GM12878 (cell line): ENCODE results near the gene EFTUD2. TPM values are rescaled to one million over a fixed set of nuclear protein-coding genes. Genes with fewer than 3 reads are reported as not detected.

Experiments used
- ATAC-seq: fragments of 200-7000 bp; cut with Tn5 transposase; 3 replicates; pipeline ENCODE4 v1.9.1; 2020; ENCODE audit warnings: mild to moderate bottlenecking, moderate library complexity
- BruUV-seq: library from RNA; stranded (reverse); fragments of 400-500 nt; replicated peaks from 2 replicates; lab custom pipeline; 2021; lab: Mats Ljungman, UMichigan
- CTCF ChIA-PET: fragments of 300-600 bp; sonication (Branson Sonifier 250); formaldehyde crosslinking; extraction: SDS; loops from one replicate; lab custom pipeline; 2021; ENCODE audit warnings: inconsistent platforms; lab: Yijun Ruan, JAX
- POLR2A ChIA-PET: fragments of 350-600 bp; formaldehyde crosslinking; extraction: SDS; loops from one replicate; lab custom pipeline; 2021; ENCODE audit warnings: inconsistent platforms; lab: Charles Lee
- RAD21 ChIA-PET: fragments of 300-600 bp; sonication (Branson Sonifier 250); formaldehyde crosslinking; loops from one replicate; lab custom pipeline; 2023; ENCODE audit warnings: antibody characterized with exemption; ENCODE audit not compliant: unreplicated experiment; lab: Charles Lee
- SMC1A ChIA-PET: fragments of 300-600 bp; sonication (Branson Sonifier 250); formaldehyde crosslinking; loops from one replicate; lab custom pipeline; 2023; ENCODE audit not compliant: unreplicated experiment, uncharacterized antibody; lab: Charles Lee
- DNase-seq: peaks from one replicate; pipeline ENCODE4 v3.0.0-alpha.2; 2011; ENCODE audit warnings: low read depth, low spot score
- FAIRE-seq: peaks from 3 replicates; lab custom pipeline; 2011; peaks lifted over from hg19 to GRCh38; lab: Jason Lieb, UNC
- H2AFZ ChIP-seq: 2 replicates; pipeline ENCODE4 v1.6.0; 2011; ENCODE audit warnings: low read depth, low read length, control low read depth; ENCODE audit not compliant: control insufficient read depth
- H3K27ac ChIP-seq: 2 replicates; pipeline ENCODE4 v1.5.1; 2011; ENCODE audit warnings: control low read depth; ENCODE audit not compliant: control insufficient read depth, insufficient read depth
- H3K27me3 ChIP-seq, 2 experiments: replicated peaks in 1 of 2; 2 replicates each; pipeline versions ENCODE4 v1.6.0 to v1.6.1; 2011; ENCODE audit warnings: low read length in 1 of 2; ENCODE audit not compliant: control insufficient read depth in 2 of 2, insufficient read depth in 2 of 2
- H3K36me3 ChIP-seq, 2 experiments: 2 replicates each; pipeline ENCODE4 v1.5.1; 2011; ENCODE audit warnings: low read length in 1 of 2; ENCODE audit not compliant: control insufficient read depth in 2 of 2, insufficient read depth in 2 of 2
- H3K4me1 ChIP-seq: 2 replicates; pipeline ENCODE4 v1.6.1; 2011; ENCODE audit warnings: mild to moderate bottlenecking, low read length, moderate library complexity, mixed read lengths; ENCODE audit not compliant: control insufficient read depth, insufficient read depth
- H3K4me2 ChIP-seq: 2 replicates; pipeline ENCODE4 v1.6.0; 2011; ENCODE audit warnings: control low read depth; ENCODE audit not compliant: control insufficient read depth, insufficient read depth
- H3K4me3 ChIP-seq: fragments of 200-600 bp; sonication (generic); 2 replicates; pipeline ENCODE4 v1.5.1; 2016
- H3K79me2 ChIP-seq: 2 replicates; pipeline ENCODE4 v1.6.0; 2011; ENCODE audit warnings: low read length; ENCODE audit not compliant: control insufficient read depth, insufficient read depth
- H3K9ac ChIP-seq: 2 replicates; pipeline ENCODE4 v1.8.0; 2011; ENCODE audit warnings: low read length, control low read depth, mixed read lengths; ENCODE audit not compliant: control insufficient read depth, insufficient read depth
- H3K9me3 ChIP-seq: replicated peaks from 3 replicates; pipeline ENCODE4 v1.5.1; 2011; ENCODE audit warnings: mild to moderate bottlenecking, low read length; ENCODE audit not compliant: control insufficient read depth, insufficient read depth
- H4K20me1 ChIP-seq: 2 replicates; pipeline ENCODE4 v1.6.0; 2011; ENCODE audit not compliant: control insufficient read depth, insufficient read depth
- CEBPB ChIP-seq, 2 experiments: fragments of 150-350 bp in 1 of 2; IDR thresholded peaks; 2 replicates each; pipeline ENCODE4 v1.6.1; 2012 to 2014; ENCODE audit warnings: low read depth in 2 of 2, low read length in 2 of 2, borderline replicate concordance in 1 of 2, inconsistent platforms in 1 of 2
- EZH2 ChIP-seq: IDR thresholded peaks from 2 replicates; pipeline ENCODE4 v1.6.1; 2012; ENCODE audit warnings: low read depth, mild to moderate bottlenecking, control low read depth, inconsistent platforms, low read length, borderline replicate concordance; ENCODE audit not compliant: control insufficient read depth
- GABPA ChIP-seq: IDR thresholded peaks from 2 replicates; pipeline ENCODE4 v1.6.1; 2014; ENCODE audit warnings: antibody characterized with exemption, low read depth, mild to moderate bottlenecking, inconsistent platforms
- NFIC ChIP-seq: IDR thresholded peaks from 2 replicates; pipeline ENCODE4 v1.6.1; 2012; ENCODE audit warnings: low read depth, mild to moderate bottlenecking, inconsistent platforms, low read length, moderate library complexity
- NFXL1 ChIP-seq: fragments of 450-650 bp; IDR thresholded peaks from 2 replicates; pipeline ENCODE4 v1.6.1; 2017; ENCODE audit warnings: antibody characterized with exemption, mild to moderate bottlenecking, borderline replicate concordance
- NFYA ChIP-seq: IDR thresholded peaks from 2 replicates; pipeline ENCODE4 v1.6.1; 2011; ENCODE audit warnings: low read depth, mild to moderate bottlenecking, low read length, improper control_type of control experiment, borderline replicate concordance
- NR2F1 ChIP-seq: fragments of 450-650 bp; conservative IDR thresholded peaks from 2 replicates; pipeline ENCODE4 v1.6.1; 2017; ENCODE audit warnings: mild to moderate bottlenecking
- PML ChIP-seq: IDR thresholded peaks from 2 replicates; pipeline ENCODE4 v1.6.1; 2012; ENCODE audit warnings: low read length, inconsistent platforms
- REST ChIP-seq: IDR thresholded peaks from 2 replicates; pipeline ENCODE4 v1.6.1; 2012; ENCODE audit warnings: mild to moderate bottlenecking, low read depth, low read length
- SPI1 ChIP-seq: IDR thresholded peaks from 2 replicates; pipeline ENCODE4 v1.6.1; 2011; ENCODE audit warnings: low read depth, mild to moderate bottlenecking, low read length, moderate library complexity, borderline replicate concordance; ENCODE audit not compliant: insufficient read depth
- SUZ12 ChIP-seq: fragments of 200-600 bp; sonication (generic); IDR thresholded peaks from one replicate; pipeline ENCODE4 v1.6.1; 2018; ENCODE audit warnings: antibody characterized with exemption, mild to moderate bottlenecking; ENCODE audit not compliant: unreplicated experiment
- TAF1 ChIP-seq: IDR thresholded peaks from 2 replicates; pipeline ENCODE4 v1.6.1; 2011; ENCODE audit warnings: mild to moderate bottlenecking, low read depth, low read length, borderline replicate concordance
- ZNF207 ChIP-seq: fragments of 450-650 bp; IDR thresholded peaks from 2 replicates; pipeline ENCODE4 v1.6.1; 2014; ENCODE audit warnings: antibody characterized with exemption, mild to moderate bottlenecking, borderline replicate concordance
- WGBS: methylation state at CpG from one replicate; pipeline ENCODE4 v1.1.6; 2016; ENCODE audit warnings: low lambda C conversion rate; ENCODE audit not compliant: insufficient replicate concordance, insufficient coverage; ENCODE audit errors: missing lambda C conversion rate; 5-methylcytosine and 5-hydroxymethylcytosine counted together
- in situ Hi-C: fragments of 300-500 bp; cut with MboI; formaldehyde crosslinking; loops from 9 replicates; pipeline ENCODE4 v1.14.3; 2018; ENCODE audit warnings: mixed read lengths
- intact Hi-C: fragments of 100-400 bp; cut with micrococcal nuclease; formaldehyde crosslinking; loops from one replicate; pipeline ENCODE4 v1.14.2; 2022; ENCODE audit not compliant: unreplicated experiment
- polyA plus RNA-seq, 11 experiments: library from polyadenylated mRNA; depleted of rRNA in 4 of 11; unstranded in 6 of 11; stranded (reverse) in 5 of 11; fragments of >200 nt; fragmentation: Nextera tagmentation in 4 of 11; fragmentation: Illumina TruSeq in 1 of 11; extraction: Ambion mirVana in 4 of 11; extraction: Trizol in 1 of 11; gene quantifications; 1 replicate in 1 of 11; 2 replicates in 10 of 11; pipeline versions ENCODE4 v1.2.1 to v1.2.3, GENCODE V29; 2011 to 2016; ENCODE audit warnings: inconsistent platforms in 2 of 11, missing spikeins in 2 of 11, low read depth in 1 of 11
- total RNA-seq, 4 experiments: library from RNA; depleted of rRNA in 3 of 4; stranded (reverse); fragments of >200 nt in 3 of 4; fragmentation: Illumina TruSeq in 1 of 4; extraction: Trizol in 1 of 4; gene quantifications; 2 replicates each; pipeline versions ENCODE4 v1.2.1 to v1.2.3, GENCODE V29; 2013 to 2021
- TF ChIP-seq, protein P1 (sequence below), 3 experiments: IDR thresholded peaks in 2 of 3; conservative IDR thresholded peaks in 1 of 3; 2 replicates each; pipeline ENCODE4 v1.5.1; 2011; ENCODE audit warnings: low read depth in 3 of 3, low read length in 3 of 3, mild to moderate bottlenecking in 3 of 3, control low read depth in 2 of 3, moderate library complexity in 2 of 3, inconsistent platforms in 1 of 3, mixed read lengths in 1 of 3; ENCODE audit not compliant: control insufficient read depth in 2 of 3, insufficient read depth in 1 of 3; ENCODE audit errors: extremely low read depth in 1 of 3
- TF ChIP-seq, protein P2 (sequence below): fragments of 450-650 bp; conservative IDR thresholded peaks from 2 replicates; pipeline ENCODE4 v1.6.1; 2017; ENCODE audit warnings: mild to moderate bottlenecking, moderate library complexity

EFTUD2 gene
- total and polyA plus RNA-seq, 10 of the 15 experiments (the other 5 are each of a cell fraction or from before 2014, with no cell fraction given), result 33.0 to 198 (median 126) TPM

- TF ChIP-seq, protein P1, sequence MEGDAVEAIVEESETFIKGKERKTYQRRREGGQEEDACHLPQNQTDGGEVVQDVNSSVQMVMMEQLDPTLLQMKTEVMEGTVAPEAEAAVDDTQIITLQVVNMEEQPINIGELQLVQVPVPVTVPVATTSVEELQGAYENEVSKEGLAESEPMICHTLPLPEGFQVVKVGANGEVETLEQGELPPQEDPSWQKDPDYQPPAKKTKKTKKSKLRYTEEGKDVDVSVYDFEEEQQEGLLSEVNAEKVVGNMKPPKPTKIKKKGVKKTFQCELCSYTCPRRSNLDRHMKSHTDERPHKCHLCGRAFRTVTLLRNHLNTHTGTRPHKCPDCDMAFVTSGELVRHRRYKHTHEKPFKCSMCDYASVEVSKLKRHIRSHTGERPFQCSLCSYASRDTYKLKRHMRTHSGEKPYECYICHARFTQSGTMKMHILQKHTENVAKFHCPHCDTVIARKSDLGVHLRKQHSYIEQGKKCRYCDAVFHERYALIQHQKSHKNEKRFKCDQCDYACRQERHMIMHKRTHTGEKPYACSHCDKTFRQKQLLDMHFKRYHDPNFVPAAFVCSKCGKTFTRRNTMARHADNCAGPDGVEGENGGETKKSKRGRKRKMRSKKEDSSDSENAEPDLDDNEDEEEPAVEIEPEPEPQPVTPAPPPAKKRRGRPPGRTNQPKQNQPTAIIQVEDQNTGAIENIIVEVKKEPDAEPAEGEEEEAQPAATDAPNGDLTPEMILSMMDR (IDR thresholded peaks at IDR 0.05 in 2 of 3, conservative IDR thresholded peaks at IDR 0.05 in 1 of 3; ENCODE audit: control insufficient read depth in 2 of 3, extremely low read depth in 1 of 3, insufficient read depth in 1 of 3, low read depth in 3 of 3, low read length in 3 of 3), result no peak
- TF ChIP-seq SPI1 (no peak), NFYA (no peak), EZH2 (no peak), TAF1 (no peak)
- TF ChIP-seq, protein P2, sequence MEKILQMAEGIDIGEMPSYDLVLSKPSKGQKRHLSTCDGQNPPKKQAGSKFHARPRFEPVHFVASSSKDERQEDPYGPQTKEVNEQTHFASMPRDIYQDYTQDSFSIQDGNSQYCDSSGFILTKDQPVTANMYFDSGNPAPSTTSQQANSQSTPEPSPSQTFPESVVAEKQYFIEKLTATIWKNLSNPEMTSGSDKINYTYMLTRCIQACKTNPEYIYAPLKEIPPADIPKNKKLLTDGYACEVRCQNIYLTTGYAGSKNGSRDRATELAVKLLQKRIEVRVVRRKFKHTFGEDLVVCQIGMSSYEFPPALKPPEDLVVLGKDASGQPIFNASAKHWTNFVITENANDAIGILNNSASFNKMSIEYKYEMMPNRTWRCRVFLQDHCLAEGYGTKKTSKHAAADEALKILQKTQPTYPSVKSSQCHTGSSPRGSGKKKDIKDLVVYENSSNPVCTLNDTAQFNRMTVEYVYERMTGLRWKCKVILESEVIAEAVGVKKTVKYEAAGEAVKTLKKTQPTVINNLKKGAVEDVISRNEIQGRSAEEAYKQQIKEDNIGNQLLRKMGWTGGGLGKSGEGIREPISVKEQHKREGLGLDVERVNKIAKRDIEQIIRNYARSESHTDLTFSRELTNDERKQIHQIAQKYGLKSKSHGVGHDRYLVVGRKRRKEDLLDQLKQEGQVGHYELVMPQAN, result no peak
- TF ChIP-seq, all 136 proteins: peak for 0
Measured at GRCh38 chr17:44917456-44917855, 18.2 kb upstream of the EFTUD2 start (continued).

- Histone ChIP-seq H2AFZ (no peak overlapping the region), H3K4me3 (no peak overlapping the region), H3K4me1 (peaks cover 12% of the 10 kb centered on the region), H3K27ac (no peak overlapping the region), H3K36me3 (no peaks in the 10 kb centered on the region), H3K27me3 (peaks cover 0 to 3% of the 10 kb centered on the region in 2 experiments; a peak in 3 of 4 replicates), H3K9me3 (no peaks in the 10 kb centered on the region), H4K20me1 (no peaks in the 10 kb centered on the region), H3K79me2 (no peaks in the 10 kb centered on the region), H3K4me2 (no peak overlapping the region), H3K9ac (no peak overlapping the region)
- ChIA-PET SMC1A (interaction anchor here (1.1 to 6.5 kb wide), 2 partner anchors 17 to 104 kb away, joined by 3 to 90 read pairs; a partner anchor contains a TSS), POLR2A (interaction anchor here (0.6 kb wide), 1 partner anchor 10 kb away, joined by 4 read pairs; no protein-coding TSS in a partner anchor), CTCF (interaction anchor here (1.4 to 6.9 kb wide), 3 partner anchors 103 to 214 kb away, joined by 6 to 156 read pairs (median 82); partner anchors contain the start of genes ACBD4 and PLCD3), RAD21 (interaction anchor here (0.7 kb wide), 1 partner anchor 248 kb away, joined by 3 read pairs; no protein-coding TSS in a partner anchor)
- BruUV-seq, result no TSS peak
- ATAC-seq, result no peak
- in situ Hi-C loops (no loop called here), intact Hi-C loops (no loop called here)
- DNase-seq, result no peak
- no peak for FAIRE-seq
- 63% methylated on average over 10 of the region's 10 CpGs for WGBS
- TF ChIP-seq REST (no peak), GABPA (no peak), NR2F1 (no peak), ZNF207 (no peak), NFXL1 (no peak), PML (no peak), SUZ12 (no peak), NFIC (no peak), CEBPB (IDR thresholded peaks at IDR 0.05; ENCODE audit: borderline replicate concordance in 1 of 2, low read depth in 2 of 2, low read length in 2 of 2) (no peak)
Measured at GRCh38 chr17:44916781-44917241, 17.6 kb upstream of the EFTUD2 start.
